HepG2 (cell line): ENCODE measurements around the gene TIGAR. TPM values are rescaled to one million over a fixed set of nuclear protein-coding genes. Genes with fewer than 3 reads are reported as not detected.
A peak's percentile ranks its signal among the peaks of the same experiment; 100 is the strongest.

Experiments used
- FOXC1 ChIP-seq: sonication (generic); formaldehyde crosslinking; IDR thresholded peaks from 2 replicates; pipeline ENCODE4 v1.8.0; 2022; ENCODE audit warnings: mild to moderate bottlenecking, missing genetic modification reagents, borderline replicate concordance
- GABPB1 ChIP-seq: IDR thresholded peaks from 2 replicates; pipeline ENCODE4 v1.6.1; 2016; ENCODE audit warnings: mild to moderate bottlenecking, missing genetic modification reagents, moderate library complexity, missing compliant biosample characterization
- KAT8 ChIP-seq: IDR thresholded peaks from 2 replicates; pipeline ENCODE4 v1.6.1; 2016; ENCODE audit warnings: missing genetic modification reagents, missing compliant biosample characterization
- KLF13 ChIP-seq: sonication (generic); formaldehyde crosslinking; IDR thresholded peaks from 2 replicates; pipeline ENCODE4 v1.4.0; 2020; ENCODE audit warnings: mild to moderate bottlenecking, missing genetic modification reagents
- MED13 ChIP-seq: sonication (generic); formaldehyde crosslinking; IDR thresholded peaks from 2 replicates; pipeline ENCODE4 v1.5.0; 2020; ENCODE audit warnings: missing genetic modification reagents
- MTERF4 ChIP-seq: sonication (generic); formaldehyde crosslinking; IDR thresholded peaks from 2 replicates; pipeline ENCODE4 v1.8.0; 2023; ENCODE audit warnings: mild to moderate bottlenecking, missing genetic modification reagents
- MXD3 ChIP-seq: IDR thresholded peaks from 2 replicates; pipeline ENCODE4 v1.6.1; 2016; ENCODE audit warnings: mild to moderate bottlenecking, missing biosample characterization, missing genetic modification reagents
- PHF21A ChIP-seq: sonication (generic); formaldehyde crosslinking; IDR thresholded peaks from 2 replicates; pipeline ENCODE4 v1.5.0; 2020; ENCODE audit warnings: mild to moderate bottlenecking, missing genetic modification reagents
- POLR2G ChIP-seq: fragments of 200-400 bp; formaldehyde crosslinking; IDR thresholded peaks from 2 replicates; pipeline ENCODE4 v1.6.1; 2018; ENCODE audit warnings: mild to moderate bottlenecking, low read depth, low read length, moderate library complexity
- RBFOX2 ChIP-seq: fragments of 200-400 bp; formaldehyde crosslinking; IDR thresholded peaks from 2 replicates; pipeline ENCODE4 v1.6.1; 2017; ENCODE audit warnings: low read depth, mild to moderate bottlenecking, low read length
- RFXAP ChIP-seq: sonication (generic); formaldehyde crosslinking; IDR thresholded peaks from 2 replicates; pipeline ENCODE4 v1.4.0; 2020; ENCODE audit warnings: missing genetic modification reagents, borderline replicate concordance
- SPEN ChIP-seq: sonication (generic); formaldehyde crosslinking; IDR thresholded peaks from 2 replicates; pipeline ENCODE4 v1.5.1; 2020; ENCODE audit warnings: low read depth, mild to moderate bottlenecking, missing genetic modification reagents
- SRSF1 ChIP-seq: fragments of 200-400 bp; formaldehyde crosslinking; optimal IDR thresholded peaks from 2 replicates; pipeline ENCODE3; 2017; ENCODE audit warnings: mild to moderate bottlenecking, low read depth, low read length, moderate library complexity
- ZNF230 ChIP-seq: sonication (generic); formaldehyde crosslinking; IDR thresholded peaks from 2 replicates; pipeline ENCODE4 v1.4.0; 2020; ENCODE audit warnings: mild to moderate bottlenecking, missing genetic modification reagents
- ZNF292 ChIP-seq: sonication (generic); formaldehyde crosslinking; IDR thresholded peaks from 2 replicates; pipeline ENCODE4 v1.8.1; 2022; ENCODE audit warnings: mild to moderate bottlenecking, low read depth, missing genetic modification reagents, borderline replicate concordance
- ZNF382 ChIP-seq: sonication (generic); formaldehyde crosslinking; IDR thresholded peaks from 2 replicates; pipeline ENCODE4 v1.5.0; 2020; ENCODE audit warnings: missing genetic modification reagents, mild to moderate bottlenecking, borderline replicate concordance
- ZNF580 ChIP-seq: IDR thresholded peaks from 2 replicates; pipeline ENCODE4 v1.6.1; 2016; ENCODE audit warnings: low read depth, borderline replicate concordance
- ZNF704 ChIP-seq: sonication (generic); formaldehyde crosslinking; IDR thresholded peaks from 2 replicates; pipeline ENCODE4 v1.8.1; 2023; ENCODE audit warnings: mild to moderate bottlenecking, inconsistent platforms, moderate library complexity, missing genetic modification reagents, borderline replicate concordance
- ZNF777 ChIP-seq: sonication (generic); formaldehyde crosslinking; IDR thresholded peaks from 2 replicates; pipeline ENCODE4 v1.4.0; 2020; ENCODE audit warnings: missing genetic modification reagents
- polyA plus RNA-seq, 8 experiments: library from polyadenylated mRNA; depleted of rRNA in 3 of 8; stranded (reverse) in 7 of 8; unstranded in 1 of 8; fragments of >200 nt; fragmentation: Illumina TruSeq in 4 of 8; extraction: Trizol in 4 of 8; gene quantifications; 2 replicates each; pipeline versions ENCODE4 v1.2.1 to v1.2.3, GENCODE V29; 2011 to 2016; ENCODE audit warnings: low read depth in 4 of 8, missing spikeins in 1 of 8, mixed read lengths in 1 of 8; ENCODE audit not compliant: insufficient read depth in 1 of 8
- total RNA-seq, 5 experiments: library from RNA; depleted of rRNA; stranded (reverse); fragments of >200 nt; fragmentation: Illumina TruSeq; extraction: Trizol; gene quantifications; 2 replicates each; pipeline ENCODE4 v1.2.3, GENCODE V29; 2016; ENCODE audit warnings: low read depth in 1 of 5
- TF ChIP-seq, protein P1 (sequence below): sonication (generic); formaldehyde crosslinking; IDR thresholded peaks from 2 replicates; pipeline ENCODE4 v1.4.0; 2020; ENCODE audit warnings: missing genetic modification reagents

TIGAR gene
- total and polyA plus RNA-seq, 2 of the 13 experiments (the other 11 are each of a cell fraction or from before 2014, with no cell fraction given), result 2.6 to 21.8 TPM

DNA sequence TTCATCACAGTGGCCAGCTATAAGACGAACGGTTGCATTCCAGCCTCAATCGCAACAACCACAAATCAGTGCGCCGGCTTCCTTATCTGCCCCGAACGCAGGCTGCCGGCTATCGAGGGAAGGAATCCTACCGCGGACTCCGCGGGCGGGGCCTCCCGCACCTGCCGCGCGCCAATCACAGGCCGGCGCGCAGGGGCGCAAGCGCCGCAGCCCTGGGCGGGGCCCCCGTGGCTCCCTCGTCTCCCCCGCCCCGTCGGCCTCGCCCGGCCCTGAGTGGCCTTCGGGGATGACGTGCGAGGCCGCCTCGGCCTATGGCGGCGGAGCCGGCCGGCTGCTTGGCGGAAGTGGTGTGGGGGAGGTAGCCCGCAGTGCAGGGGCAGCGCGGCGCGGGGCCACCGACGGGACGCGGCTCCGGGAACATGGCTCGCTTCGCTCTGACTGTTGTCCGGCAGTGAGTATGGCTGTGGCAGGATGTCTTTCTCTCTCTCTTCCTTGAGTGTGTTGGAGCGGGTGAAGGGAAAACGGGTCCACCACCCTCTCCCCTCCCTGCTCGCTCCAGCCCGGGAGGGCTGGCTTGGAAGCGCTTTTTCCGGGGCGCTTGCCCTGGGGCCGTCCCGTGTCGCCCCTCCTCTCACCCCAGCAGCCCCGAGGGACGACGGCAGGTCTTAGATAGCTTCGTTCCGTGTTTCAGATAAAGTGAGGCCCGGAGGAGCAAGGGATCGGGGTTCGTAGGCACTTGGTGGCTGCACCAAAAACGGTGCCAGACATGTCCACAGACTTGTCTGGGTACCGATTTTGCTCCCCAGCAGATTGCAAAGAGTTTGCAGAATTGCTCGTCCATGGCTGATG, at the start of gene TIGAR (continued):
- TF ChIP-seq GABPB1 (peak; percentile 95), KLF13 (no peak), ZNF230 (0 out of 2 replicates have a peak, but pooled peaks have one; percentile 7), ZNF704 (0 out of 2 replicates have a peak, but pooled peaks have one; percentile 75), SRSF1 (peak; percentile 62), MXD3 (CRISPR knock-in tag) (0 out of 2 replicates have a peak, but pooled peaks have one; percentile 33), ZNF777 (CRISPR knock-in tag) (peak; percentile 95), ZNF292 (CRISPR knock-in tag) (no peak), POLR2G (peak; percentile 93), ZNF382 (CRISPR knock-in tag) (no peak), RBFOX2 (peak; percentile 86), RFXAP (peak; percentile 98), PHF21A (CRISPR knock-in tag) (peak; percentile 79), FOXC1 (CRISPR knock-in tag) (no peak), MED13 (CRISPR knock-in tag) (peak; percentile 53; the same call in 1 of the 2 replicates), KAT8 (CRISPR knock-in tag) (peak; percentile 60), SPEN (CRISPR knock-in tag) (peak; percentile 64), ZNF580 (CRISPR knock-in tag) (peak; percentile 57; the same call in 1 of the 2 replicates), MTERF4 (peak; percentile 61; the same call in 1 of the 2 replicates)
- TF ChIP-seq, protein P1, sequence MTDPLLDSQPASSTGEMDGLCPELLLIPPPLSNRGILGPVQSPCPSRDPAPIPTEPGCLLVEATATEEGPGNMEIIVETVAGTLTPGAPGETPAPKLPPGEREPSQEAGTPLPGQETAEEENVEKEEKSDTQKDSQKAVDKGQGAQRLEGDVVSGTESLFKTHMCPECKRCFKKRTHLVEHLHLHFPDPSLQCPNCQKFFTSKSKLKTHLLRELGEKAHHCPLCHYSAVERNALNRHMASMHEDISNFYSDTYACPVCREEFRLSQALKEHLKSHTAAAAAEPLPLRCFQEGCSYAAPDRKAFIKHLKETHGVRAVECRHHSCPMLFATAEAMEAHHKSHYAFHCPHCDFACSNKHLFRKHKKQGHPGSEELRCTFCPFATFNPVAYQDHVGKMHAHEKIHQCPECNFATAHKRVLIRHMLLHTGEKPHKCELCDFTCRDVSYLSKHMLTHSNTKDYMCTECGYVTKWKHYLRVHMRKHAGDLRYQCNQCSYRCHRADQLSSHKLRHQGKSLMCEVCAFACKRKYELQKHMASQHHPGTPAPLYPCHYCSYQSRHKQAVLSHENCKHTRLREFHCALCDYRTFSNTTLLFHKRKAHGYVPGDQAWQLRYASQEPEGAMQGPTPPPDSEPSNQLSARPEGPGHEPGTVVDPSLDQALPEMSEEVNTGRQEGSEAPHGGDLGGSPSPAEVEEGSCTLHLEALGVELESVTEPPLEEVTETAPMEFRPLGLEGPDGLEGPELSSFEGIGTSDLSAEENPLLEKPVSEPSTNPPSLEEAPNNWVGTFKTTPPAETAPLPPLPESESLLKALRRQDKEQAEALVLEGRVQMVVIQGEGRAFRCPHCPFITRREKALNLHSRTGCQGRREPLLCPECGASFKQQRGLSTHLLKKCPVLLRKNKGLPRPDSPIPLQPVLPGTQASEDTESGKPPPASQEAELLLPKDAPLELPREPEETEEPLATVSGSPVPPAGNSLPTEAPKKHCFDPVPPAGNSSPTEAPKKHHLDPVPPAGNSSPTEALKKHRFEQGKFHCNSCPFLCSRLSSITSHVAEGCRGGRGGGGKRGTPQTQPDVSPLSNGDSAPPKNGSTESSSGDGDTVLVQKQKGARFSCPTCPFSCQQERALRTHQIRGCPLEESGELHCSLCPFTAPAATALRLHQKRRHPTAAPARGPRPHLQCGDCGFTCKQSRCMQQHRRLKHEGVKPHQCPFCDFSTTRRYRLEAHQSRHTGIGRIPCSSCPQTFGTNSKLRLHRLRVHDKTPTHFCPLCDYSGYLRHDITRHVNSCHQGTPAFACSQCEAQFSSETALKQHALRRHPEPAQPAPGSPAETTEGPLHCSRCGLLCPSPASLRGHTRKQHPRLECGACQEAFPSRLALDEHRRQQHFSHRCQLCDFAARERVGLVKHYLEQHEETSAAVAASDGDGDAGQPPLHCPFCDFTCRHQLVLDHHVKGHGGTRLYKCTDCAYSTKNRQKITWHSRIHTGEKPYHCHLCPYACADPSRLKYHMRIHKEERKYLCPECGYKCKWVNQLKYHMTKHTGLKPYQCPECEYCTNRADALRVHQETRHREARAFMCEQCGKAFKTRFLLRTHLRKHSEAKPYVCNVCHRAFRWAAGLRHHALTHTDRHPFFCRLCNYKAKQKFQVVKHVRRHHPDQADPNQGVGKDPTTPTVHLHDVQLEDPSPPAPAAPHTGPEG (CRISPR knock-in tag), result peak; percentile 69; the same call in 1 of the 2 replicates
